Thyroid gland (tissue), 4 donors: ENCODE results near the gene RNF126.

ENCODE experiments used
- POLR2A ChIP-seq, 2 donors: fragments of 450-650 bp; IDR thresholded peaks; one replicate each; pipeline ENCODE4 v1.6.1; 2017; ENCODE audit warnings: antibody characterized with exemption in 2 of 2, mild to moderate bottlenecking in 2 of 2, moderate library complexity in 1 of 2
- TF ChIP-seq, protein P1 (sequence below), 6 experiments: fragments of 200-600 bp in 3 of 6; fragments of 450-650 bp in 3 of 6; sonication (generic) in 3 of 6; IDR thresholded peaks; one replicate each; pipeline ENCODE4 v1.5.1; 2016 to 2019; ENCODE audit warnings: antibody characterized with exemption in 6 of 6, mild to moderate bottlenecking in 2 of 6, inconsistent platforms in 1 of 6, moderate library complexity in 1 of 6

DNA sequence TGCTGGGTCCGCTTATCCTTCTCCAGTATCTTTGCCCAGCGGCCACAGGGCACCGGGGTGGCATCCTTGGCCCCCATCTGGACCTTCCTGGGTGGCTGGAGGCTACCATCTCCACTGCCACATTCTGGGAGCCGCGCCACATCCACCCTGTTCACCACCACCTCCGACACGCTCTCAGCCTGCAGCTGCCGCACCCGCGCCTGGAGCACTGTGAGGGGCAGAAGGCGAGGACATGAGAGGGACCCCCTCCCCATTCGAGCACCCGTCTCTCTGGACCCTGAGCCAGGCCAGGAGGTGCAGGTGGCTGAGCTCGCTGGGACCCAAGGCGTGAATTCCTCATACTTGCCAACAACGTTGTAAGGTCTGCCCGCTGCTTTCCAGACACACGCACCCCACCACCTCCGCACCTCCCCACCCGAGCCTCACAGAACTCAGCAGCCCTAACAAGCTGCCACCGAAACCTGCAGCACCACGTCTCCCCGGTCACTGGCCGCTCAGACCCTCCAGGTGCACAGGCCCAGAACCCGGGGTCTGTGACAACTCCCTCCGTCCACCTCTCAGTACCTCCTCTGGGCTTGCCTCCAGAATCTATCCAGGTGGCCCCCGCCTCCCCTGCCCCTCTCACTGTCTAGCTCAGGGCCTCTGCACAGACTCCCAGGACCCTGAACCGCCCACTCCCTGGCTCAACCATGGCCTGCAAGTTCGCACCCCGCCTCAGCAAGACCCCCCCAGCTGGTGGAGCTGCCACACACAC lies 32.9 kb downstream of the RNF126 start:
- TF ChIP-seq, protein P1, sequence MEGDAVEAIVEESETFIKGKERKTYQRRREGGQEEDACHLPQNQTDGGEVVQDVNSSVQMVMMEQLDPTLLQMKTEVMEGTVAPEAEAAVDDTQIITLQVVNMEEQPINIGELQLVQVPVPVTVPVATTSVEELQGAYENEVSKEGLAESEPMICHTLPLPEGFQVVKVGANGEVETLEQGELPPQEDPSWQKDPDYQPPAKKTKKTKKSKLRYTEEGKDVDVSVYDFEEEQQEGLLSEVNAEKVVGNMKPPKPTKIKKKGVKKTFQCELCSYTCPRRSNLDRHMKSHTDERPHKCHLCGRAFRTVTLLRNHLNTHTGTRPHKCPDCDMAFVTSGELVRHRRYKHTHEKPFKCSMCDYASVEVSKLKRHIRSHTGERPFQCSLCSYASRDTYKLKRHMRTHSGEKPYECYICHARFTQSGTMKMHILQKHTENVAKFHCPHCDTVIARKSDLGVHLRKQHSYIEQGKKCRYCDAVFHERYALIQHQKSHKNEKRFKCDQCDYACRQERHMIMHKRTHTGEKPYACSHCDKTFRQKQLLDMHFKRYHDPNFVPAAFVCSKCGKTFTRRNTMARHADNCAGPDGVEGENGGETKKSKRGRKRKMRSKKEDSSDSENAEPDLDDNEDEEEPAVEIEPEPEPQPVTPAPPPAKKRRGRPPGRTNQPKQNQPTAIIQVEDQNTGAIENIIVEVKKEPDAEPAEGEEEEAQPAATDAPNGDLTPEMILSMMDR (IDR thresholded peaks at IDR 0.05), result no peak
- TF ChIP-seq POLR2A (IDR thresholded peaks at IDR 0.05), result no peak
